Activated CD4-positive, alpha-beta T cell treated with anti-CD3 and anti-CD28 coated beads, Interleukin-2, amount 50 U/mL, for 16 hours (primary cell): ENCODE data around the gene CAPN9.

Experiments
- DNase-seq: peaks from one replicate; pipeline ENCODE4 v3.0.0-alpha.2; 2020

CAPN9 gene

DNA sequence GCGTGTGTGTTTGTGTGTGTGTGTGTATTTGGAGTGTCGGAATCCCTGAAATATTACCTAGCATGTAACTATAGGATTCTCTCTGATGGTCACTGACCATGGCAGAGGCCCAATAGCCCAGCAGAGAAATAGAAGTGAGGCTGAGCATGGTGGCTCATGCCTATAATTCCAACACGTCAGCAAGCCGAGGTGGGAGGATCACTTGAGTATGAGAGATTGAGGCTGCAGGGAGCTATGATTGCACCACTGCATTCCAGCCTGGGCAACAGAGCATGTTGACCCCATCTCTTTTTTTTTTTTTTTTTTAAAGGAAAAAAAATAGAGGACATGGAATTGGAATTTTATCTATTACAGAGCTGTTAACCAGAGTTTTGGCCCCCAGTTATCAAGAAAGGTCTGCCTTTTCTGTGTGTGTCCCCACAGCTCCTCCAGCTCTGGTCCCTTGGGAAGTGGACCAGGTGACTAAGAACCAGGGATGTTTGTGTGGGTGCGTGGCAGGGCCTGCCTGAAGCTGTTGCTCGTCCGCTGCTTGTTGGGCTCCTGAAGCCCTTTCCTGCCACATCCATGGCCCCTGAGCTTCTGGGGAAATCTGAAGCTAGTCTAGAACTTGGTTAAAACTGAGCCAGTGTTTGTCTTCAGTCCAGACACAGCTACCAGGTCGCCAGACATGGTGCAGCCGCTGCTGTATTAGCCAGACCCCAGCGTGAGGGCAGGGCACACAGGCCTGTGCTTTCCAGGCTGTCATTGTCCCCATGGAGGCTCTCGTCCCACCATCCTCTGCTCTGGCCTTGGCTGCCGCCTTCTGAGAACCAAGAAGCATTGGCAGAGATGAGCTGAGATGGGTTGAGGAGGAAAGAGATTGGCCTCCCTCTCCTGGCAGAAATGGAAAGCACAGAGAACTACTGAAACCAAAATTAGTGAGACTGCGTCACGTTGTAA lies 25.5 kb downstream of the CAPN9 start:
- no peak for DNase-seq

GRCh38 chr1:230773396-230774033 lies 26.3 kb downstream of the CAPN9 start:
- no peak for DNase-seq

- no peak for DNase-seq
Observed at GRCh38 chr1:230778916-230779590, 31.9 kb downstream of the CAPN9 start.

DNA sequence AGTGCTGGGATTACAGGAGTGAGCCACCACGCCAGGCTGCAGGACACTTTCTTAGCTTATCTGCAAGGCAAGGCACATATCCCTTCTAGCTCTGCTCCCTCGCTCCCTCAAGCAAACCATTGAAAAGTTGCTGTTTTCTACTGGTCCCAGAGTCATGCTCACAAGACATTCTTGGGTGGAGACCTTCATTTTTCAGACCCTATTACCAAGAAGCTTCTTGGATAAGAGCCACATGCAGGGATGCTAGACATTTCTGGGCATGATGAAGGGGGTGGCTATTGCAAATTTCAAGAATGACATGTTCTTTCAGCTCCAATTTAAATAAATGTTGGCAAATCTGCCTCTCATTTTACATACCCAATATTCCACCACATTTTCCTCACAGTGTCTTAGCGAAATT lies 33.9 kb downstream of the CAPN9 start:
- DNase-seq = no peak

DNA sequence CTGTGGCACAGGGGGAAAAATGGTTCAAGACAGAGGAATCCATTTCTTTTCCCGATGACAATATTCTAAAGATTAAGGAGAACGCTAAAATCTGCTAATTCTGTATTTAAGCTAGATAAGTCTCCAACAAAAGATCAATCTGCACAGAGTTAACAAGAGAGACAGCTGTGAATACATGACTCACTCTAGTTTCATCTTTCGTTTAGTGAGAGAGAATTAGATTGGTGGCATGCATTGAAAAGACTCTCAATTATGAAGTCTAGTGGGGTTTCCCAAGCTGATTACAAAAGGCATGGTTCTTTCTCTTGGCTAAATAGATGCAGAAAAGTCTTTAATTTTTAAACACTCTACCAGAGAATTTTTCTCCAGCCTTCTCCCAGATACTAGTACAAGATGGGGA lies 34.4 kb downstream of the CAPN9 start:
- DNase-seq = peak; percentile 6

GRCh38 chr1:230784163-230784562 lies 37.0 kb downstream of the CAPN9 start:
- DNase-seq = no peak

- no peak for DNase-seq
Observed at GRCh38 chr1:230785636-230786384, 38.6 kb downstream of the CAPN9 start.

- DNase-seq = no peak
Observed at GRCh38 chr1:230786385-230786753, 39.2 kb downstream of the CAPN9 start.

GRCh38 chr1:230787471-230787870 lies 40.3 kb downstream of the CAPN9 start:
- no peak for DNase-seq

DNA sequence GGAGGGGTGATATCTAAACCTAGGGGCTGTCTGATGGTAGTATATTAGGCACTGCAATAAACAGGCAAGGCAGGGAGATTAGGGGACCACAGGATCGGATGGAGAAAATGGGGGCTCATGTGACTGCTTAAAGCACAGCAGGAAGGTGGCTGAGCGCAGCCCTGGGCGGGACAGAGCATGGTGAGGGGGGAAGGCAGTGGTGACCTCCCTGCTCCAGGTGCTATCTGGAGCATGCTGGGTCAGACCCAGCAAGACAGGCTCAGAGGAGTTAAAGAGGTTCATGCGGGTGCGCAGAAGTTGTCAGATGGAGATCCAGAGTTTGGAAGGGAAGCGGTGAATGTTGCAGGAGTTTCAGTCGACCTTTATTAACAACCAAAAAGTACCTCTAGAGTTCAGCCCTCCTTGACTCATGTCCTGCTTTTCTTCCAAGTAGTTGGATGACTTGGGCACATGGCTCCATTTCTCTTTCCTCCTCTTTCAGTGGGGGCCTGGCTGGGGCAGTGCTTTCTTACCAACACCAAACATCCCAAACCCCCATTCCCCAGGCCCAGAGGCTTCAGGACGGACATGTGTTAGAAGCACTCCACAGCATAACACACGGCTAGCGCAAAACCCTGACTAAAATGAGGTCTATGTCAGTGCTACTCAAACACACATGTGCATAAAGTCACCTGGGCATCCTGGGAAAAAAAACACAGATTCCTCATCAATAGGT lies 41.5 kb downstream of the CAPN9 start:
- no peak for DNase-seq

DNA sequence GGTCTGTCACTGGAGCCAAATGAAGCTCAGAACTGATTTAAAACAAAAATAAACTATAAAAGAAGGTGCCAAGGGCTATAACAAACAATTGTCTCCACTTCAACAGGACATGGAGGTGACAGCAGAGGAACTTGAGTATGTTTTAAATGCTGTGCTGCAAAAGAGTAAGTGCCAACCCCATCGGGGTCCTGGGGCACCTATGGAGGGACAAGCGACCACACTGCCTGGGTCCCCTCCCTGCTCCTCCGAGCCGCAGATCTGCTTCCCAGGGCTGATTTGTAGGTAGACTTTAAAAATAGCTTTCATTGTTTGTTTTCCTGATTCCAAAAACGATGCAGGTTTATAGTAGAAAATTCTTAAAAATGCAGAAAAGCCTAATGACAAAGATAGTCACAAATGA lies 42.8 kb downstream of the CAPN9 start:
- no peak for DNase-seq

DNA sequence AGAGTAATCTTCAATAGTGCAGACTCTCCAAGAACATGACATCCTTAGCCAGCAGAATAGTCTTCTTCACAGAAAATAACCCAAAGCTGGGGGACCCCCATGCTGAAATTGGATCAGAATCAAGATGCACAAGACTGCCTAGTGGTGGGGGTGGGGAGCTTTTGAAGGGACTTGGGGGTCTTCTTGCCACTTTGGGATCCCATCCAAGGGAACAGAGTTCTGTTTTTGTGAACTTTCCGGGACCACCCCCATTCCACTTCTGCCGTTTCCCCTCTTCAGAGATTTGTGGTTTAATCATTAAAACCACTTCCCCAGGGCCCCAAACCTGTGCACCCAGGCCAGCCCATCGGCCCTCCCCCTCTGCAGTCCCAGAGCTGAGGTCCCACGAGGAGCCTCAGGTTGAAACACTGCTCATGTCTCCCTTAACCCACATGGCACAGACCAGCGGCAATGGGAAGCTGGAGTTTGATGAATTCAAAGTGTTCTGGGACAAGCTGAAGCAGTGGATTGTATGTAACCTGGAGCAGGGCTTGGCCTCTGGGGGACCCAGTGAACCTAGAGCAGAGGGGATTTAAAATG lies 44.9 kb downstream of the CAPN9 start:
- no peak for DNase-seq

DNA sequence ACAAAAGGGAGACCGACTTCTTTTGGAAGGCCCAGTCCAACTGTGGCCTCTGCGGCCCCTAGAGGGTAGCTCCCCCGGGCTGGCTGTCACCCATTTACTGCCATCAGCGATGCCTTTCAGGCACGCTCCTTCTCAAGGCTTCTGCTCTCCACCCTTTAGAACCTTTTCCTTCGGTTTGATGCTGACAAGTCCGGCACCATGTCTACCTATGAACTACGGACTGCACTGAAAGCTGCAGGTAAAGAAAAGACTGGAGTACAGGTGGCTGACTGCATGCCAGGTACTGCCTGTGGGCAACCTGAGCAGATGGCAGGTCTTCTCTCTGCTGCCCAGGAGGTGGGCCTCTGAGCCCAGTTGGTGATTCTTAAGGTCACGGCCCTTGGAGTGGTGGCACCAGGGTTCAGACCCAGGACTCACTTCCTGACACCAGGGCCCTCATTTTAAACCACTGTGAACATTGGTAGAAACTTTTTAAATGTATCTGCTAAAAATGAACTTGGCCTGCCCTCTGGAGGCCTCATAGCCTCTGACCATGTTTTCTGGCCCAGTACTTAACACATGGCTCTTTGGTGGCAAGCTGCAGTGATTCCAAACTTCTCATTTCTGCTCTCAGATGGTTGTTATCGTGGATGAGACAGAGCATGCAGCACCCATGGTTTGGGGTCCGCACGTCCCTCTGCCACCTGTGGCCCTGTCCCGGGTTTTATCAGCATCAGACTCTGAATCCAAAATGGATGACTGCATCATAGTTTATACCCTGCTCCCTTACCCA lies 45.7 kb downstream of the CAPN9 start:
- DNase-seq = no peak

DNA sequence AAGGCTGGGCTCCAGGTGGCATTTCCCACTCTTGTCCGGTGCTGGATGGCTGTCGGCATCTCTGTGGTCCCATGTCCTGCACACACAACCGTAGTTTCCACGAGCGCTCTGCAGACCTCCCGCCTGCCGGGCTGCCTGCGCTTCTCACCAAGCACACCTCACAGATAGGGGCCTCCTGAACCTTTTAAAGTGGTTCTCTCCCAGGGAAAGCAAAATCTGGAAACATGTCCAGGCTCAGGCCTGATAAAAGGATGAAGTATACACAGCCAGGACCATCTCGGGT lies 46.2 kb downstream of the CAPN9 start:
- no peak for DNase-seq

DNA sequence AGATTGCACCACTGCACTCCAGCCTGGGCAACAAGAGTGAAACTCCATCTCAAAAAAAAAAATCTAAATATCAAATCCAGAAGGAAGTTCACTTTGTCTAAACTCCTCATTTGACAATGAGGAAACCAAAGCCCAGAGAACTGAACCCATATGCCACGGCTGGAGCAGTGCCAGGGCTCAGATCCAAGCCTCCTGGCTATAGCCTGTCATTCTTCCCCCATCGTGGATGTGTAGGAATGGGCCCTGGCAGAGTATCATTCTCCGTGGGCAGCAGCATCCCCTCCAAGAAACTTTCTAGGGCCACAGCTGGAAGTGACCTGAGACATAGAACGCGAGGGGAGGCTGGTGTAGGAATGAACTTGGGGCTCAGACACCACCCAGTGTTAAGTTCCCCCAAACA lies 47.2 kb downstream of the CAPN9 start:
- no peak for DNase-seq

DNA sequence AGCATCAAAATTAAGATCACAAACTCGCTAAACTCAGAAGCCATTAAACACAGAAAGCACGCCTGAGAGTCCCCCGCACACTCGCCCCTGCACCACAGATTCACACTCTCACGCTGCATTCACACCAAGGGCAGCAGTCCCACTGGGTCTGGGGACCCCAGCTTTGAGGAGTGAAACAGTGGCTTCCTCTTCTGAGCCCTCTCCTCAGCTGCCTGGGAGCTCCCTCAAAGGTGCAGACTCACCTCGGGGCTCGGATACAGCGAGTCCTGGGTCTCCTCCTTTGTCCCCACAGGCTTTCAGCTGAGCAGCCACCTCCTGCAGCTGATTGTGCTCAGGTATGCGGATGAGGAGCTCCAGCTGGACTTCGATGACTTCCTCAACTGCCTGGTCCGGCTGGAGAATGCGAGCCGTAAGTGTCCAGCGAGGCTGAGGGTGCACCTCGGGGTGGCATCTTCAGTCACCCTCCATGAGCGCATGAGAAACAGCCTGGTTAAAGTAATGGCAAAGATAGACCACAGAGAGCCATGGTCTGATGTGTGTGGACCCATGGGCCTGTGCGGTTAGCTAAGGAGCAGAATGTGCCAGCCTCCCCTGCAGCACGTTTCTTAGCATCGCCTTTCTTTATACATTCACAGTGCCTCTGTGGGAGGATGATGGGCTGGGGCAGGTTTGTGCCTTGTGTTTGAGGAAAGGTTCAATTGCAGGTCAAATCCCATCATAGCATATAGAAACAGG lies 47.9 kb downstream of the CAPN9 start:
- DNase-seq = no peak

- DNase-seq = no peak
Observed at GRCh38 chr1:230796626-230797025, 49.4 kb downstream of the CAPN9 start.

- no peak for DNase-seq
Observed at GRCh38 chr1:230797376-230797920, 50.3 kb downstream of the CAPN9 start.

DNA sequence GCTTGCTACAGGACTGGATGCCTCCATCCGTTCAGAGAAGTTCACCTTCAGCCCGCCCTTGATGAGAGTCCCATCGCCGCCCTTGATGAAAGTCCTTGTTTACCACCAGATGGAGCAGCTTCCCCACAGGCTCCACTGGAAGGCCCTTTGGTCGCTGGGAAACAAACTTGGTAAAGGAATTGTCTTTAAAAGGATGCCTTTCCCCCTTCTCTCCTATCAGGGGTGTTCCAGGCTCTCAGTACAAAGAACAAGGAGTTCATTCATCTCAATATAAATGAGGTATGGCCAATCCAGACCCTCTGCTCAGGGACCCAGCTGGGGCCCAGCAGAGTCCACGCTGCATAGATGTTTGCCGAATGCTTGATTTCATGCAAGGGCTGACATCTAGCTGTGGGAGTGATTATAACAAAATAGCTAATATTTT lies 50.8 kb downstream of the CAPN9 start:
- DNase-seq = peak; percentile 18

GRCh38 chr1:230798491-230798890 lies 51.3 kb downstream of the CAPN9 start:
- DNase-seq = no peak
